Adrenal gland (tissue), 5 donors: ENCODE measurements around the gene CNST.

Source experiments
- CTCF ChIP-seq, 6 experiments: fragments of 450-650 bp in 4 of 6; fragments of 200-600 bp in 2 of 6; sonication (generic) in 1 of 6; IDR thresholded peaks; 1 replicate in 5 of 6; 2 replicates in 1 of 6; pipeline versions ENCODE4 v1.5.1 to v1.8.0; 2016 to 2021; ENCODE audit warnings: antibody characterized with exemption in 6 of 6, mild to moderate bottlenecking in 2 of 6, moderate library complexity in 1 of 6
- POLR2A ChIP-seq, 2 donors: fragments of 450-650 bp; IDR thresholded peaks; one replicate each; pipeline ENCODE4 v1.6.1; 2017; ENCODE audit warnings: antibody characterized with exemption in 2 of 2, mild to moderate bottlenecking in 2 of 2, moderate library complexity in 1 of 2
- donor health status: DM: no; HTN: no; CAD: no.

- no peak for TF ChIP-seq CTCF (IDR thresholded peaks at IDR 0.05)
- TF ChIP-seq POLR2A (IDR thresholded peaks at IDR 0.05), result no peak
Measured at GRCh38 chr1:246680696-246681130, 114.5 kb downstream of the CNST start.
